ENCODE results near the gene MMP14. TPM values are rescaled to one million over a fixed set of nuclear protein-coding genes. Genes with fewer than 3 reads are reported as not detected.

The MMP14 gene
- total and polyA plus RNA-seq, 2 of the 13 experiments (the other 11 are each of a cell fraction or from before 2014, with no cell fraction given) = 5.2 to 9.8 TPM

DNA sequence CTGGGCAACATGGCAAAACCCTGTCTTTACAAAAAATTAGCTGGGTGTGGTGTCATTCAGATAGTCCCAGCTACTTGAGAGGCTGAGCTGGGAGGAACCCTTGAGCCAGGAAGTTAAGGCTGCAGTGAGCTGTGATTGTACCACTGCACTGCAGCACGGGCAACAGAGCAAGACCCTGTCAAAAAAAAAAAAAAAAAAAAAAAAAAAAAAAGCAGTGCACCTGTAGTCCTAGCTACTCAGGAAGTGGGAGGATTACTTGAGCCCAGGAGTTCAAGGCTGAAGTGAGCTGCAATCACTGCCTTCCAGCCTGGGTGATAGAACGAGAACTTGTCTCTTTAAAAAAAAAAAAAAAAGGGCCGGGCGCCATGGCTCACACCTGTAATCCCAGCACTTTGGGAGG is 52.3 kb downstream of the MMP14 start:
- DNase-seq (ENCODE audit: low spot score) (no peak), ATAC-seq (no peak), FAIRE-seq (no peak)
- 8% methylated on average over 4 of the region's 4 CpGs for WGBS (ENCODE audit: low lambda C conversion rate)
- Histone ChIP-seq H3K36me3 (replicated peaks in 1 of 2; ENCODE audit: control insufficient read depth in 1 of 2, insufficient read depth in 2 of 2, low read length in 2 of 2) (no peaks in the 10 kb centered on the region), H3K79me2 (ENCODE audit: insufficient read depth, low read length) (no peaks in the 10 kb centered on the region), H3K27ac (ENCODE audit: extremely low read length, insufficient read depth, low read length) (no peak overlapping the region), H3K27me3 (ENCODE audit: control insufficient read depth in 1 of 2, insufficient read depth in 2 of 2, low read length in 2 of 2) (peaks cover 11 to 54% of the 10 kb centered on the region in 2 experiments), H3K4me2 (ENCODE audit: low read depth, low read length) (no peak overlapping the region), H3K9ac (ENCODE audit: insufficient read depth, low read depth, low read length) (no peak overlapping the region), H4K20me1 (ENCODE audit: insufficient read depth, low read length) (no peaks in the 10 kb centered on the region), H3K9me3 (ENCODE audit: low read length) (no peaks in the 10 kb centered on the region), H2AFZ (ENCODE audit: low read length) (no peak overlapping the region), H3K4me1 (ENCODE audit: insufficient read depth, low read length) (peaks cover 9% of the 10 kb centered on the region), H3K4me3 (replicated peaks in 1 of 3; ENCODE audit: insufficient read depth in 1 of 3, low read depth in 2 of 3, low read length in 3 of 3) (no peak overlapping the region)
- ChIA-PET CTCF (ENCODE audit: low intra/inter-chr PET ratio, low total read pairs) (no interaction called here), POLR2A (interaction anchor here (0.7 to 2.2 kb wide), 8 partner anchors 11 to 319 kb away, joined by 3 to 11 read pairs (median 4); partner anchors contain the start of genes LRP10, OXA1L and PRMT5)
- no TSS peak for BruUV-seq (replicated peaks)
- in situ Hi-C loops (cut with HindIII; ENCODE audit: extremely low pct_ligation_motif_present, low pct_unique_long_range_greater_than_20kb) = no loop called here
- TF ChIP-seq ZNF362 (CRISPR knock-in tag; IDR thresholded peaks at IDR 0.05; ENCODE audit: borderline replicate concordance) (peak; percentile 80), CEBPG (CRISPR knock-in tag; IDR thresholded peaks at IDR 0.05) (no peak), ZNF337 (CRISPR knock-in tag; IDR thresholded peaks at IDR 0.05; ENCODE audit: borderline replicate concordance, low read depth) (no peak), MAF1 (CRISPR knock-in tag; IDR thresholded peaks at IDR 0.05; ENCODE audit: borderline replicate concordance) (no peak), ZNF546 (CRISPR knock-in tag; conservative IDR thresholded peaks at IDR 0.05) (no peak), IRX3 (CRISPR knock-in tag; IDR thresholded peaks at IDR 0.05; ENCODE audit: borderline replicate concordance, low read depth) (no peak), ZSCAN21 (CRISPR knock-in tag; IDR thresholded peaks at IDR 0.05; ENCODE audit: borderline replicate concordance) (no peak), TBX2 (CRISPR knock-in tag; IDR thresholded peaks at IDR 0.05; ENCODE audit: borderline replicate concordance) (peak; percentile 27; the same call in 1 of the 2 replicates), ATF7 (IDR thresholded peaks at IDR 0.05) (no peak), ATF7 (CRISPR knock-in tag; IDR thresholded peaks at IDR 0.05) (no peak), TARDBP (CRISPR knock-in tag; IDR thresholded peaks at IDR 0.05) (no peak)
- TF ChIP-seq, protein P1, sequence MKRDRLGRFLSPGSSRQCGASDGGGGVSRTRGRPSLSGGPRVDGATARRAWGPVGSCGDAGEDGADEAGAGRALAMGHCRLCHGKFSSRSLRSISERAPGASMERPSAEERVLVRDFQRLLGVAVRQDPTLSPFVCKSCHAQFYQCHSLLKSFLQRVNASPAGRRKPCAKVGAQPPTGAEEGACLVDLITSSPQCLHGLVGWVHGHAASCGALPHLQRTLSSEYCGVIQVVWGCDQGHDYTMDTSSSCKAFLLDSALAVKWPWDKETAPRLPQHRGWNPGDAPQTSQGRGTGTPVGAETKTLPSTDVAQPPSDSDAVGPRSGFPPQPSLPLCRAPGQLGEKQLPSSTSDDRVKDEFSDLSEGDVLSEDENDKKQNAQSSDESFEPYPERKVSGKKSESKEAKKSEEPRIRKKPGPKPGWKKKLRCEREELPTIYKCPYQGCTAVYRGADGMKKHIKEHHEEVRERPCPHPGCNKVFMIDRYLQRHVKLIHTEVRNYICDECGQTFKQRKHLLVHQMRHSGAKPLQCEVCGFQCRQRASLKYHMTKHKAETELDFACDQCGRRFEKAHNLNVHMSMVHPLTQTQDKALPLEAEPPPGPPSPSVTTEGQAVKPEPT (CRISPR knock-in tag; IDR thresholded peaks at IDR 0.05; ENCODE audit: low read depth) = no peak
- intact Hi-C loops (cut with micrococcal nuclease; ENCODE audit: unreplicated experiment) = no loop called here
